Common myeloid progenitor, CD34-positive (primary cell): ENCODE results near the gene C18orf32.

Source experiments
- CTCF ChIA-PET: fragments of 350-600 bp; sonication (Branson Sonifier 250); formaldehyde crosslinking; loops from one replicate; lab custom pipeline; 2021; ENCODE audit warnings: antibody characterized with exemption; lab: Charles Lee
- POLR2A ChIA-PET: fragments of 350-600 bp; sonication (Branson Sonifier 250); formaldehyde crosslinking; loops from one replicate; lab custom pipeline; 2021; ENCODE audit warnings: antibody characterized with exemption; lab: Charles Lee
- DNase-seq, 3 donors: peaks; one replicate each; pipeline versions ENCODE4 v3.0.0 to v3.0.0-alpha.2; 2013
- H3K27ac ChIP-seq, 2 experiments: 1 replicate in 1 of 2; 2 replicates in 1 of 2; pipeline ENCODE4 v1.7.0; 2013; ENCODE audit warnings: inconsistent platforms in 2 of 2, low read length in 2 of 2, mild to moderate bottlenecking in 2 of 2, low read depth in 1 of 2, moderate library complexity in 1 of 2; ENCODE audit not compliant: severe bottlenecking in 2 of 2, insufficient read depth in 1 of 2, poor library complexity in 1 of 2
- H3K27me3 ChIP-seq, 5 experiments: replicated peaks in 2 of 5; 1 replicate in 3 of 5; 2 replicates in 2 of 5; pipeline versions ENCODE4 v1.6.1 to v1.7.0; 2013; ENCODE audit warnings: low read length in 4 of 5, mild to moderate bottlenecking in 2 of 5, moderate library complexity in 2 of 5, inconsistent platforms in 1 of 5; ENCODE audit not compliant: insufficient read depth in 5 of 5, control insufficient read depth in 4 of 5
- H3K36me3 ChIP-seq, 4 experiments: 1 replicate in 2 of 4; 2 replicates in 2 of 4; pipeline versions ENCODE4 v1.6.1 to v1.7.0; 2013; ENCODE audit warnings: low read length in 3 of 4, control low read depth in 1 of 4, mild to moderate bottlenecking in 1 of 4; ENCODE audit not compliant: control insufficient read depth in 4 of 4, insufficient read depth in 4 of 4
- H3K4me1 ChIP-seq, 4 experiments: 1 replicate in 3 of 4; 2 replicates in 1 of 4; pipeline versions ENCODE4 v1.6.1 to v1.7.1; 2013; ENCODE audit warnings: low read length in 3 of 4, mild to moderate bottlenecking in 3 of 4, control low read depth in 1 of 4, inconsistent platforms in 1 of 4, moderate library complexity in 1 of 4; ENCODE audit not compliant: control insufficient read depth in 4 of 4, insufficient read depth in 4 of 4; ENCODE audit errors: control extremely low read depth in 1 of 4
- H3K4me3 ChIP-seq, 7 experiments: 1 replicate in 4 of 7; 2 replicates in 3 of 7; pipeline versions ENCODE4 v1.5.1 to v1.7.0; 2013; ENCODE audit warnings: mild to moderate bottlenecking in 7 of 7, low read length in 6 of 7, moderate library complexity in 6 of 7, inconsistent platforms in 2 of 7, low read depth in 2 of 7, control low read depth in 1 of 7; ENCODE audit not compliant: insufficient read depth in 4 of 7, control insufficient read depth in 1 of 7; ENCODE audit errors: extremely low read depth in 1 of 7
- H3K9me3 ChIP-seq, 5 experiments: 1 replicate in 4 of 5; 2 replicates in 1 of 5; pipeline versions ENCODE4 v1.6.1 to v1.7.1; 2013; ENCODE audit warnings: low read length in 4 of 5, mild to moderate bottlenecking in 2 of 5, inconsistent platforms in 1 of 5, low read depth in 1 of 5, moderate library complexity in 1 of 5; ENCODE audit not compliant: control insufficient read depth in 4 of 5, insufficient read depth in 2 of 5; ENCODE audit errors: control extremely low read depth in 1 of 5
- WGBS: methylation state at CpG from one replicate; pipeline ENCODE4 v1.1.5; 2013; ENCODE audit not compliant: insufficient coverage; 5-methylcytosine and 5-hydroxymethylcytosine counted together

C18orf32 gene

DNA sequence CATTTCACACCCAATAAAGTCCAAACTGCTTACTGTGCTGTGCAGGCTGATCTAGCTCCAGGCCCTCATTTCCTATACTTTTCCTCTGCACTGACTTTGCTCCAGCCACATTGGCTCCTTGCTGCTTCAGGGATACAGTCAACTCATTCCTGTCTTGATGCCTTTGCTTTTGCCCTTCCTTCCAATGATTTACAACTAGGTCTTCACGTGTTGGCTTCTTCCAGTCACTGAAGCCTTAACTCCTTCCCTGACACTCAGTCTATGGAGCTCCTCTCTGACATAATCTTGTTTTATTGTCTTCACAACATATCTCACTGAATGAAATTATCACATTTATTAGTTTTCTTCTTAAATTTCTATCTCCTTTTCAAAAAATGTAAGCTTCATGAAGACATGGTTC is 16.9 kb upstream of the C18orf32 start:
- CTCF ChIA-PET: interaction anchor here (0.6 to 1.3 kb wide), 3 partner anchors 8 to 484 kb away, joined by 3 read pairs; no protein-coding TSS in a partner anchor
- 14% methylated on average over 1 of the region's 1 CpG for WGBS

DNA sequence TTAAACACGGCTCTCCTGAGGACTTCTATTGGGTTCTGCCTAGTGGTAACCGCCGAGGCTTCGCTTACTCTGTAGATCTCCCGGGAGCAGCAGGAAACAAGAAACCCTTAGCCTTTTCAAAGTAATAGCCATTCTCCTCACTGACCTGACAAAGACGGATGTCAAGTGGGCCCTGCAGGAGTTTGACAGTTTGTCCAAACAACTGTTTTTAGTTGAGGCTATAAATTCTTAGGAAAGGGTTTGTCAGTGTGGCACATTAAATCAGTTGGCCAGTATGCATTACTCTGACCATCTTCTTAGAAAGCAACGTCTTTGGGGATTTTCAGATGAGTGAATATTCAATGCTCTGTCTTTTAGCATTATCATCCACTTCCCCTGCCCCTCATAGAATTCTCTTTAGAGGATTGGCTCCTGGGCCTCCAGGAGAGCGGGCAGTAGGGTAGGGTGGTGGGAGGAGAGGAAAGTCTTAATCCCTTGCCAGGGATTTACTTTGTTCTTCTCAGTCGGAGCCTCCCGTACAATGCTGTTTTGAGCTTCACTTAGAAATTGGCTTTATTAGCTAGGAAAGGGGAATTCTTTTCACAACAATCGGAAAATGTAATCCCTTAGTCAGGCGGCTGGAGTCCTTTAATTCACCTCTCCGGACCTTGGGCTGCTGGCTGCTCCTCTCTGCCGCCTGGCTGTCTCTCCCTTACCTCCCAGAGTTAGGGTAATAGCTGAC is 13.3 kb upstream of the C18orf32 start:
- Histone ChIP-seq H3K27ac (no peak overlapping the region), H3K4me3 (no peak overlapping the region), H3K36me3 (no peaks in the 10 kb centered on the region), H3K9me3 (no peaks in the 10 kb centered on the region), H3K27me3 (peaks cover 0 to 8% (median 0%) of the 10 kb centered on the region in 5 experiments), H3K4me1 (no peaks in the 10 kb centered on the region)
- no peak for DNase-seq
- WGBS: 77% methylated on average over 11 of the region's 14 CpGs
- CTCF ChIA-PET: interaction anchor here (0.9 to 1.0 kb wide), 2 partner anchors 10 to 16 kb away, joined by 3 to 4 read pairs; no protein-coding TSS in a partner anchor
- POLR2A ChIA-PET: no interaction called here

More for the DNA sequence above, 16.9 kb upstream of the C18orf32 start:
- Histone ChIP-seq H3K4me1 (no peaks in the 10 kb centered on the region), H3K27ac (no peak overlapping the region), H3K27me3 (peaks cover 0 to 9% (median 0%) of the 10 kb centered on the region in 5 experiments), H3K36me3 (no peaks in the 10 kb centered on the region), H3K4me3 (no peak overlapping the region), H3K9me3 (no peaks in the 10 kb centered on the region)
- DNase-seq: no peak
- POLR2A ChIA-PET: no interaction called here

DNA sequence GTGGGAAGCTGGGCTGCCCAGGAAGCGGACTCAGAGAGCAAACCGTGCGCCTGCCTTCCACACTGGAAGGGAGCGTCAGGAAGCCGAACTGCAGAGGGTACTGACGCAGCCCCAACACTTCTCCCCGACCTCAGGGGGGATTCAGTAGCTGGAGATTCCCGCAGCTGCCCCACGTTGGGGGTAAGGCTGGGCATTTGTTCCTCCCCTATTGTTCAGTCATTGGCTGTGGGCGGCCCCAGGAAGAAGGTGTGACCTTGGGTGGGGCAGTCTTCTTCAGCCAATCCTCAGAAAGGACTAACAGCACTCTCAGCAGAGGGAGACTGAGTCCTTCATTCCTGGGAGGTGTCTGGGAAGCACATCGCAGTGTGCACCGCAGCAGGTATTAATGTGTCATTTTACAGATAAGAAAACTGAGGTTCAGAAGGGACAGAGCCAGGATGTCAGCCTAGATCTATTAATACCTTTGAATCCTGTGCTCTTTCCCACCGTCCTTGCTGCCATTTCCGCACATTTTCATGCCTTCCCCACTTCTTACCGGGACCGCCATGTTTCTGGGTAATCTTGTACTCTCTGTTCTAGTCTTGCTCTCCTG is 12.1 kb upstream of the C18orf32 start:
- Histone ChIP-seq H3K27me3 (peaks cover 0 to 8% (median 0%) of the 10 kb centered on the region in 5 experiments), H3K9me3 (no peaks in the 10 kb centered on the region), H3K27ac (no peak overlapping the region), H3K4me3 (no peak overlapping the region), H3K36me3 (no peaks in the 10 kb centered on the region), H3K4me1 (no peaks in the 10 kb centered on the region)
- DNase-seq: no peak
- WGBS: 95% methylated on average over 10 of the region's 16 CpGs
- CTCF ChIA-PET: interaction anchor here (0.7 kb wide), 1 partner anchor 388 kb away, joined by 3 read pairs; no protein-coding TSS in a partner anchor
- POLR2A ChIA-PET: no interaction called here

DNA sequence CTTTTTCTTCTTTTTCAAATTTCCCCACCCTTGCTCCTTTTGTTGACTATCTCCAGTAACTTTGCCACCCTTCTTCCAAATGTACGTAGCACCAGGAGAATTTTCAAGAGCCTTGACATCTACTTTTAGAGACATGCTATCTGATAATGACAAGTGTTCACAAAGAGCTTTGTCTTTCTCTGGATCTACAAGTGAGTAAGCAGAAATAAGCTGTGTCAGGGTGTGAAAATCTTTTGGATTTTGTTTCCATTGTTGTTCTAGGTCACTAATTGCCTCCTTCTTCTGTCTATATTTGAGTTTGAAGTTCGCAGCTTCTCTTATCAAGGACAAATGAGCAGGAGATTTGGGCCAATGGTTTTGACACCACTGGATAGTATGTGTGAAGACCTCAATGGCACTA is 8.4 kb upstream of the C18orf32 start:
- WGBS: 100% methylated on average over 2 of the region's 2 CpGs
- no peak for DNase-seq
- Histone ChIP-seq H3K27me3 (peaks cover 0 to 8% (median 0%) of the 10 kb centered on the region in 5 experiments), H3K27ac (no peak overlapping the region), H3K9me3 (no peaks in the 10 kb centered on the region), H3K4me3 (no peak overlapping the region), H3K4me1 (peaks cover 7 to 19% (median 13%) of the 10 kb centered on the region in 4 experiments), H3K36me3 (peaks cover 2 to 14% (median 5%) of the 10 kb centered on the region in 4 experiments)
- ChIA-PET CTCF (interaction anchor here (0.9 to 2.8 kb wide), 7 partner anchors 9 to 31 kb away, joined by 3 to 13 read pairs (median 4); no protein-coding TSS in a partner anchor), POLR2A (interaction anchor here (1.6 kb wide), 1 partner anchor 9 kb away, joined by 5 read pairs; the partner anchor contains the start of gene C18orf32)

DNA sequence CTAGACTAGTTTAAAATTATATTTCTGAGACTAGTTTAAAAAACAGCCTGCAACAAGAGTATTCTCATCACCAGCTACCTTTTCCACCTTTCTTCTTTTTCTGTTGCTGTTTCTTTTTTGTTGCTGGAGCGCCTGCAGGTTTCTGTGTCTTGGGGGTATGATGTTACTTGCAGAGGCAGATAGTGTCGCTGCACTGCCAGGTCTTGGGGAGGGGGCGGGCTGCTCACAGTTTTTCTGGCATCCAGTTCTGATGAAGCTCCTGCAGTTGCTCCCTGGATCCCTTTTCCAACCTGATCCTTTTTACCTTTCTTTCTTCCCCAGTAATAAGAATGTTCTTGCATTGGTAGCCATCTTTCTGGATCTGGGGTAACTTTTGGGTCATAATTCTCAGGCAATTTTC is 8.0 kb upstream of the C18orf32 start:
- no CpG with 5 or more reads among the region's 3 CpGs for WGBS
- CTCF ChIA-PET: interaction anchor here (1.0 to 2.8 kb wide), 4 partner anchors 9 to 31 kb away, joined by 3 to 13 read pairs (median 4); no protein-coding TSS in a partner anchor
- no peak for DNase-seq
- H3K36me3 ChIP-seq: peaks cover 3 to 18% (median 8%) of the 10 kb centered on the region in 4 experiments
- no peak overlapping the region for H3K27ac ChIP-seq
- H3K27me3 ChIP-seq: peaks cover 0 to 8% (median 0%) of the 10 kb centered on the region in 5 experiments
- no peak overlapping the region for H3K4me3 ChIP-seq
- H3K4me1 ChIP-seq: peaks cover 7 to 23% (median 16%) of the 10 kb centered on the region in 4 experiments
- POLR2A ChIA-PET: interaction anchor here (1.6 kb wide), 1 partner anchor 8 kb away, joined by 5 read pairs; the partner anchor contains the start of gene C18orf32
- no peaks in the 10 kb centered on the region for H3K9me3 ChIP-seq

DNA sequence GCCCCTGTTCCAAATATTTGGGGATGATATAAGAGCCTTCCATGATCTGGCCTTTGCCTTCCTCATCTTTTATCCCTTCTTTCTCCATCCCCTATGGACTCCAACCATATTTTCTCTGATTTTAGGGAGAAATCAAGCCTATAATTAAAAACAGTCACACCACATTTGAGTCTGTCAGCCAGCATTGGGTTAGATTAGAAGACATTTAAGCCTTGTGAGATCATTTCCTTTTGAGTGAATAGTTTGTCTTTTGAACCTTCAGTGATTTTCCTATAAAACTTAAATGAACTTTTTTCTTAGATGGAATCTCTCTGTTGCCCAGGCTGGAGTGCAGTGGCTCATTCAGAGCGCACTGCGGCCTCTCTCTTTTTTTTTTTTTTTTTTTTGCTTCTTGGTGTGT is 7.6 kb upstream of the C18orf32 start:
- no CpG with 5 or more reads among the region's 2 CpGs for WGBS
- Histone ChIP-seq H3K27me3 (peaks cover 0 to 8% (median 0%) of the 10 kb centered on the region in 5 experiments), H3K4me3 (no peak overlapping the region), H3K9me3 (no peaks in the 10 kb centered on the region), H3K36me3 (peaks cover 5 to 22% (median 10%) of the 10 kb centered on the region in 4 experiments), H3K4me1 (peaks cover 7 to 26% (median 18%) of the 10 kb centered on the region in 4 experiments), H3K27ac (no peak overlapping the region)
- DNase-seq: no peak
- CTCF ChIA-PET: interaction anchor here (1.5 kb wide), 1 partner anchor 29 kb away, joined by 3 read pairs; no protein-coding TSS in a partner anchor
- POLR2A ChIA-PET: no interaction called here
